Mammary epithelial cell (primary cell): ENCODE results near the gene TAF1B.

ENCODE experiments used
- EZH2 ChIP-seq: IDR thresholded peaks from 2 replicates; pipeline ENCODE4 v1.6.1; 2012; ENCODE audit warnings: low read length, inconsistent platforms, borderline replicate concordance
- TF ChIP-seq, protein P1 (sequence below), 2 donors: IDR thresholded peaks in 1 of 2; conservative IDR thresholded peaks in 1 of 2; 2 replicates each; pipeline ENCODE4 v1.5.1; 2011 to 2012; ENCODE audit warnings: inconsistent platforms in 2 of 2, low read length in 2 of 2, mild to moderate bottlenecking in 2 of 2, control low read depth in 1 of 2, low read depth in 1 of 2; ENCODE audit not compliant: insufficient read depth in 1 of 2; ENCODE audit errors: extremely low read depth in 1 of 2

DNA sequence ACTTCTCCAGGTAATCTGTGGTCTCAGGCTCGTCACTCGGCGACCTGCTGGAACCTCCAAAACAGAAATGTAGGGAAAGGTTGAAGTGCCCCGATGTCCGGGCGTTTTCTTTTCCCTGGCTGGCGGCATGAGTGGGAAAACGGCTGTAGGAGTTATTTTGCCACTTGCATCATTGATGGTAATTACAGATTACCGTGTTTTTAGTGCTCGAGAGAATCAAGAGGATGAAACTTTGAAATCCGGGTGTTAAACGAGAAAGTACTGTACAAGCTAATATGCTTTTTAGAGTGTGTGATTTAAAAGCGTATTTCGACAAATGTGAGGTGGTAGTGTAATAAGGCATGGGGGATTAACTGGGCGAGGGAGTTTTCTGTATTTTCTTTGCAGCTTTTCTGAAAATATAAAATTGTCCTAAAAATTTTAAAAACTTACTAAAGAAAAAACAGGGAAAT lies 109.0 kb downstream of the TAF1B start:
- TF ChIP-seq, protein P1, sequence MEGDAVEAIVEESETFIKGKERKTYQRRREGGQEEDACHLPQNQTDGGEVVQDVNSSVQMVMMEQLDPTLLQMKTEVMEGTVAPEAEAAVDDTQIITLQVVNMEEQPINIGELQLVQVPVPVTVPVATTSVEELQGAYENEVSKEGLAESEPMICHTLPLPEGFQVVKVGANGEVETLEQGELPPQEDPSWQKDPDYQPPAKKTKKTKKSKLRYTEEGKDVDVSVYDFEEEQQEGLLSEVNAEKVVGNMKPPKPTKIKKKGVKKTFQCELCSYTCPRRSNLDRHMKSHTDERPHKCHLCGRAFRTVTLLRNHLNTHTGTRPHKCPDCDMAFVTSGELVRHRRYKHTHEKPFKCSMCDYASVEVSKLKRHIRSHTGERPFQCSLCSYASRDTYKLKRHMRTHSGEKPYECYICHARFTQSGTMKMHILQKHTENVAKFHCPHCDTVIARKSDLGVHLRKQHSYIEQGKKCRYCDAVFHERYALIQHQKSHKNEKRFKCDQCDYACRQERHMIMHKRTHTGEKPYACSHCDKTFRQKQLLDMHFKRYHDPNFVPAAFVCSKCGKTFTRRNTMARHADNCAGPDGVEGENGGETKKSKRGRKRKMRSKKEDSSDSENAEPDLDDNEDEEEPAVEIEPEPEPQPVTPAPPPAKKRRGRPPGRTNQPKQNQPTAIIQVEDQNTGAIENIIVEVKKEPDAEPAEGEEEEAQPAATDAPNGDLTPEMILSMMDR (conservative IDR thresholded peaks at IDR 0.05 in 1 of 2, IDR thresholded peaks at IDR 0.05 in 1 of 2; ENCODE audit: extremely low read depth in 1 of 2, insufficient read depth in 1 of 2, low read depth in 1 of 2, low read length in 2 of 2) = no peak
- no peak for TF ChIP-seq EZH2
